Large intestine (tissue), 3 donors: Measurements from ENCODE around the gene DPEP1. TPM values are rescaled to one million over a fixed set of nuclear protein-coding genes. Genes with fewer than 3 reads are reported as not detected.
"Not testable (repeated sequence)": the region's sequence is repeated elsewhere in the genome, so short reads cannot be mapped to it uniquely, and the experiment has no call there.

Experiments
- DNase-seq, 2 donors: peaks; one replicate each; pipeline versions ENCODE4 v3.0.0 to v3.0.0-alpha.2; 2013
- H3K27ac ChIP-seq: one replicate; pipeline ENCODE4 v1.5.1; 2013; ENCODE audit warnings: low read length
- H3K27me3 ChIP-seq: 2 replicates; pipeline ENCODE4 v1.6.1; 2013; ENCODE audit warnings: low read length; ENCODE audit not compliant: control insufficient read depth, insufficient read depth
- H3K36me3 ChIP-seq: 2 replicates; pipeline ENCODE4 v1.6.1; 2013; ENCODE audit warnings: low read length; ENCODE audit not compliant: control insufficient read depth, insufficient read depth
- H3K4me1 ChIP-seq: one replicate; pipeline ENCODE4 v1.6.1; 2013; ENCODE audit warnings: low read length; ENCODE audit not compliant: control insufficient read depth, insufficient read depth
- H3K4me3 ChIP-seq: one replicate; pipeline ENCODE4 v1.5.1; 2013; ENCODE audit warnings: low read length
- H3K9me3 ChIP-seq: one replicate; pipeline ENCODE4 v1.6.1; 2013; ENCODE audit warnings: mild to moderate bottlenecking, low read depth, low read length, moderate library complexity; ENCODE audit not compliant: control insufficient read depth
- WGBS: methylation state at CpG from one replicate; pipeline ENCODE4 v1.1.5; 2013; ENCODE audit warnings: low lambda C conversion rate; ENCODE audit not compliant: insufficient coverage; 5-methylcytosine and 5-hydroxymethylcytosine counted together
- polyA plus RNA-seq: library from polyadenylated mRNA; unstranded; fragments of 120-200 nt; gene quantifications from one replicate; pipeline ENCODE4 v1.2.1, GENCODE V29; 2013

Gene DPEP1
- polyA plus RNA-seq, 1 donor: 165 TPM

DNA sequence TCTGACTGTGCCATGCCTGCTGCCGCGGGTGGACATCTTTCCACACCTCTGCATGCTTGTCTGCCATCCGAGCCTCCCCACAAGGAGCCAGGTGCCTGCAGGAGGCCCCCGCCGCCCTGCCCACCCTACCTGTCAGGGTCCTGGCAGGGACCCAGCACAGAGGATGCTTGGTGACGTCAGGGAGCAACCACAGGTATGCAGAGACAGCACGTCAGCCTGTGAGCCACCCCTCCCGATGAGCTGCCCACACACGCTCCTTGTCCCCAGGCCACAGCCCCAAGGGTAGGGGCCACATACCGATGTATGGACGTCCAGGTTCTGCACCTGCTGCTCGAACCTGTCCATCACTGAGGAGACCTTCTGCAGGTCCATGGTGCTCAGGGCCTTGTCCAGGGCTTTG, 33.5 kb downstream of the DPEP1 start:
- no peak overlapping the region for H3K4me3 ChIP-seq
- H3K27ac ChIP-seq: no peak overlapping the region
- no CpG with 5 or more reads among the region's 12 CpGs for WGBS
- H3K36me3 ChIP-seq: peaks cover 53% of the 10 kb centered on the region
- H3K27me3 ChIP-seq: no peaks in the 10 kb centered on the region
- peaks cover 6% of the 10 kb centered on the region for H3K9me3 ChIP-seq
- H3K4me1 ChIP-seq: no peaks in the 10 kb centered on the region
- no peak for DNase-seq

DNA sequence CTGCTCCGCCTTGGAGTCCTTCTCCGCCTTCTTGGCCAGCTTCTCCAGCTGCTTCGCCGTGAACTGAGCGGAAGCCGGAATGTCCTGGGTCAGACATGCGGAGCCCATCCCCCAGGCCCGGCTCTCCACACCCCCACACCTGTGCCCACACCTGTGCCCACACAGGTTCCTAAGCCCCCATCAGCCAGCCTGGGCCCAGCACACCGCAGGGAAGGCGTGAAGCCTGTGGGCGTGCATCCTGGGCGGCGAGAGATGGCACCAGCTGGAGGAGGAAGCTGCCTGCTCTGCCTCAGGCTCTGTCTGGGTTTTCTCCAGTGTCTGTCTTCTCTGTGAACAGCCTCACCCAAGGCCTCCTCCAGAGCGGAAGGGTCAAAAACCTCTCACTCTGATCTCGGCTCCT, 38.1 kb downstream of the DPEP1 start:
- H3K27ac ChIP-seq: no peak overlapping the region
- H3K4me1 ChIP-seq: peaks cover 4% of the 10 kb centered on the region
- H3K27me3 ChIP-seq: no peaks in the 10 kb centered on the region
- H3K9me3 ChIP-seq: peaks cover 3% of the 10 kb centered on the region
- peaks cover 36% of the 10 kb centered on the region for H3K36me3 ChIP-seq
- WGBS: no CpG with 5 or more reads among the region's 15 CpGs
- DNase-seq: no peak
- H3K4me3 ChIP-seq: no peak overlapping the region

DNA sequence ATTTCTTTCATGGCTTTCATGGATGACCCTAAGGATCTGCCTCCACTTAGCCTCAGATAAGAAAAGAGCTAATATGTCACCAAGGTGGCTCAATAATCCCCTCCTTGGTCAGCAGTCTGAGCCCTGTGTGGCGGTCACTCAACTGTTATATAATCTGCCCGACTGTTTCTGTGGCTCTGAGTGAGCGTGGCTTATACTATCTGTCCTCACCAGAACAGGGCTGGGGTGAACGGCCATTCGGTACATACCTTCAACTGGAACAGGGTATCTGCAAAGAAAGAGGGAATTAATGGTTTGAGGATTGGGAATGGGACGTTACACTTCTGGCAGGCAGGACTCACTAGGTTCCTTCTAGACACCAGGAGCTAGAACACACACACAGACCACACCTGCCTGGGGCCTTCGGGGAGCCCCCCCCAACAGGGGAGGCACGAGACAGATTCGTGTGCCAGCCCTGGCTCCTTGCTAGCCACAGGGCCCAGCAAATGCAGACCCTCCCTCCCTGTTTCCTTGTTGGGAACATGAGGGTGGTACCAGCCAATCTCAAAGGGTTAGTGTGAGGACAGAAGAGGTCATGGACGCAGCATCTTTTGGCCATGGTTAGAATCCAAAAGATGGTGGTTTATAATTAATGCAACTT, 40.3 kb downstream of the DPEP1 start:
- Histone ChIP-seq H3K36me3 (peaks cover 28% of the 10 kb centered on the region), H3K27me3 (no peaks in the 10 kb centered on the region), H3K4me1 (peaks cover 13% of the 10 kb centered on the region), H3K4me3 (no peak overlapping the region), H3K27ac (no peak overlapping the region), H3K9me3 (no peaks in the 10 kb centered on the region)
- no peak for DNase-seq
- WGBS: no CpG with 5 or more reads among the region's 10 CpGs

DNA sequence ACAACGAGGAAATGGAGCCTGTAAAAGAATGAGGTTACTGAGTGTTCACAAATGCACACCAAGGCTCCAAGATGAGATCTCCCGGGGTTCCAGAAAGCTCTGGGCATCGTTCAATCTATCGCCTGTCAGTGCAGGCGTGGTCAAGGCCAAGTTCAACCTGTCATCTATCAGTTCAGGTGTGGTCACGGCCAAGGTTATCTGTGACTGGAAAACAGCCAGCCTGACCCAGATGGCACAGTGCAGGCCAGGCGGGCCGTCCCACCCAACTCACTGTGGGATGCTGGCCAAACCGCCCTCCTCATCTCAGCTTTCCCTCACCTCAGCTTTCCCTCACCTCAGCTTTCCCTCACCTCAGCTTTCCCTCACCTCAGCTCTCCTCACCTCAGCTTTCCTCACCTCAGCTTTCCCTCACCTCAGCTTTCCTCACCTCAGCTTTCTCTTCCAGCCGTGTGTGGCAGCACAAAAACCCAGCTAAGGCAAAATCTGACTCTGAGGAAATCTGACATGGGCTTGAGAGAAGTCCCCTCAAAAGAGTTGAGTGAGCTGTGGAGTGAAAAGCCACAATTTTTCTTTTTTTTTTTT, 41.7 kb downstream of the DPEP1 start:
- WGBS: 76% methylated on average over 3 of the region's 10 CpGs
- H3K4me3 ChIP-seq: no peak overlapping the region
- no peak for DNase-seq
- H3K27me3 ChIP-seq: no peaks in the 10 kb centered on the region
- no peak overlapping the region for H3K27ac ChIP-seq
- H3K4me1 ChIP-seq: peaks cover 17% of the 10 kb centered on the region
- H3K36me3 ChIP-seq: peaks cover 27% of the 10 kb centered on the region
- H3K9me3 ChIP-seq: no peaks in the 10 kb centered on the region

DNA sequence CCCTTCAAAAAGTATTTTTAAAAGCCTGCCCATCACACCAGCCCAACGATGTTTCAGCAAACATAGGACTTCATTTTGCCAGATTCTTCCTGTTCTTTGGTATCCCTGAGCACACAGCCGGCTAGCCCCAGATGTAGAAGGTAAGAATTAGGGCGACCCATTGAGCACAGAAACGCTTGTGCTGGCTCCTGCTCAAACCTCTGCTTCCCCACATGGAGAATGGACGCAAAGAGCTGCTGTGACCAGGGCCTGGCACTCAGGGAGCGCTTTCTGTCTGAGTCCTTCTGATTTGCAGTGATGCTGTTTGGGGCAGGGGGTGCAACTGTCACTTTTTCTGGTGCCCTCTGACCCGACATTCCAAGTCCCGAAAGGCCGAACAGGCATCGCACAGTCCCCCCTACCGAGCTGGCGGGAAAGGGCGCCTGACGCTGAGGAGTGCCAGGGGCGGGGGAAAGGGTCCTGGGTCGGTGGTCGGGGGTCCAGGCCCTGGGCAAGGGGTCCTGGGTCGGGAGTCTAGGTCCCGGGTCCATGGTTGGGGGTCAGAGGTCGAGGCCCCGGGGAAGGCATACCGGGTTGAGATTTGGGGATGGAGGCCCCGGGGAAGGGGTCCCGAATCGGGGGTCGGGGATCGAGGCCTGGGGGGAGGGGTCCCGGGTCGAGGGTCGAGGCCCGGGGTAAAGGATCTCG, 43.1 kb downstream of the DPEP1 start:
- no peak for DNase-seq
- H3K27ac ChIP-seq: no peak overlapping the region
- WGBS: no CpG with 5 or more reads among the region's 32 CpGs

DNA sequence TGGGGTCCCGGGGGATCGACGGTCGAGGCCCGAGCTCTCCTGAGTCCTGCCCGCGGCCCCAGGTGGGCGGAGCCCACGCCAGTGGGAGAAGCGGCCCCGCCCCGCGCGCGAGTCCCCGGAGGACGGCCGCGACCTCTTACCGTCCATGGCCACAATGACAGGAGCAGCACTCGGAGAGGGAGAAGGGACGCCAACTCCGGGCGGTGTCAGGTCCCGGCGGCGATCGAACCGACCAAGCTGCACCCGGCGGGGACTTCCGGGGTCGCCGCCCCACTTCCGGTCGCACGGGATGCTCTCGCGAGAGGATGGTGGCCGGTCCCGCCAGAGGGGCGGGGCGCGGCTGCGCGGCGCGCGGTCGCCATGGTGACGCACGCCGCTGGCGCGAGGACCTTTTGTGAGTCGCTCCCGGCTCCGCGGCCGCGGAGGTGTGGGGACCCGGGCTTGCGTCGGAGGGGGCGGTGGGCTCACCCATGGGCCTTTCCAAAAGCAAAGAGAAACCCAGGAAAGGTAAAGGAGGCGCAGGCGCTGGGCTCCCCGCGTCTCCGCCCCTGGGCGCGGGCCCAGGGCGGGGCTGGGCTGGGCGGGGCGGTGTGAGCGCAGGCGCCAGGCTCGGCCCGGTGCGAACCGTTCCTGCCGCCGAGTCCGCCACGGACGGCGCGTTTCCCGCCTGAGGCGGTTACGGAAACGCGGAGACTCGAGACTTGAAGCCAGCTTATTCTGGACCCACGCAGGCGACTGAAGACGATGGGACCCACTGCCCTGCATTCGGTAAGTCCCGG, 44.2 kb downstream of the DPEP1 start, which contains the start of the genes CHMP1A and SPATA33:
Gene CHMP1A (minus strand): TSS at position 267 of the 779 bp plus-strand sequence. CDS start 120 bp downstream, at position 147.
Gene SPATA33 (plus strand): TSS at position 395 of the 779 bp plus-strand sequence. CDS start 76 bp downstream, at position 471.
- Histone ChIP-seq H3K4me1 (peaks cover 17% of the 10 kb centered on the region), H3K27me3 (no peaks in the 10 kb centered on the region), H3K27ac (peak within 1 kb of the TSS; percentile 62), H3K9me3 (no peaks in the 10 kb centered on the region), H3K4me3 (peak within 1 kb of the TSS; percentile 97), H3K36me3 (peaks cover 29% of the 10 kb centered on the region)
- peak; percentile 85 to 91 for DNase-seq
- no CpG with 5 or more reads among the region's 99 CpGs for WGBS

More for the DNA sequence above, 43.1 kb downstream of the DPEP1 start:
- peaks cover 29% of the 10 kb centered on the region for H3K36me3 ChIP-seq
- no peaks in the 10 kb centered on the region for H3K27me3 ChIP-seq
- H3K4me3 ChIP-seq: peak overlapping the region; percentile 97
- H3K4me1 ChIP-seq: peaks cover 17% of the 10 kb centered on the region
- H3K9me3 ChIP-seq: no peaks in the 10 kb centered on the region

DNA sequence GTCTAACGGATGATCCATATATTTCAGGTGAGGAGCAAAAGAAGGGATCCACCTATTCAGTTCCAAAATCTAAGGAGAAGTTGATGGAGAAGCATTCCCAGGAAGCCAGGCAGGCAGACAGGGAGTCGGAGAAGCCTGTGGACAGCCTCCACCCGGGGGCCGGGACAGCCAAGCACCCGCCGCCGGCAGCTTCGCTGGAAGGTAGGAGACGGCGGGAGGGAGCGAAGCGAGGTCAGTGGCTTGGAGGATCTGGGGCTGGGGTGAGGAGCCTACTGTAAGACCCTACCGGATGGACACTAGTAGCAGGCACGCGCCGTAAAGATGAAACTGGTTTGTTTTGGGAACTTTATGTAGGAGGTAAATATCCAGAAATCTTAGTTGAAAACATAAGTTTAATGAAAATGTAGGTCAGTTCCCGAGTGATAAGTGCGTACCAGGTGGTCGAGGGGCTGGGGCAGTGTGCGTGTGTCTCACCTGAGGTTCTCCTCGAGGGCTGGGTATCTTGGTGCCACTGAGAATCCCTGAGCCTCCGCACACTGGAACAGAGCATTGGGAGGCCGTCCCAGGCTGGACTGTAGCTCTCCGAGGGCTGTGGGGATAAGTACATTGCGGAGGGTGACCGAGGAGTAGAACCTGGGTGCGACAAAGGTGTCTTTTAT, 44.9 kb downstream of the DPEP1 start:
- Histone ChIP-seq H3K9me3 (no peaks in the 10 kb centered on the region), H3K27ac (peak overlapping the region; percentile 62), H3K4me1 (peaks cover 17% of the 10 kb centered on the region), H3K36me3 (peaks cover 34% of the 10 kb centered on the region), H3K27me3 (no peaks in the 10 kb centered on the region), H3K4me3 (peak overlapping the region; percentile 97)
- DNase-seq: no peak
- 0% methylated on average over 3 of the region's 27 CpGs for WGBS

DNA sequence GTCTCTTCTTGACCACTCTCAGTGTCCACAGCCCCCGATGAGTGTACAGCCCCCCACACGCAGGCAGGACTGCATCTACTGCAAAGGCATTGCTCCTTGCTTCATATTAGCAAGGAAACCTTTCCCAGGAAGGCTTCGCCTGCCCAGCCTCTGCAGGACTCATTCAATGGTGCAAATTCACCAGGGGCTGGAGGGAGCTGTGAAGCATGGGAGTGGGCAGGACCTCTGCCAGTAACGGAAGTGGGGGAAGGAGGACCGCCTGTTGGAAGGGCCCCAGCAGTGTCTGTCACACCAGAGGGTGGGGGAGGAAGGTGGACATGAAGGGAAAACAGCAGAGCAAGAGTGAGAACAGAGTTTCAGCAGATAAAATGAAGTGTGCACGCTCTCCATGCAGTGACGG, 46.7 kb downstream of the DPEP1 start:
- Histone ChIP-seq H3K4me1 (peaks cover 17% of the 10 kb centered on the region), H3K27ac (no peak overlapping the region), H3K9me3 (peaks cover 2% of the 10 kb centered on the region), H3K4me3 (no peak overlapping the region), H3K36me3 (peaks cover 37% of the 10 kb centered on the region), H3K27me3 (no peaks in the 10 kb centered on the region)
- no peak for DNase-seq
- no CpG with 5 or more reads among the region's 7 CpGs for WGBS

DNA sequence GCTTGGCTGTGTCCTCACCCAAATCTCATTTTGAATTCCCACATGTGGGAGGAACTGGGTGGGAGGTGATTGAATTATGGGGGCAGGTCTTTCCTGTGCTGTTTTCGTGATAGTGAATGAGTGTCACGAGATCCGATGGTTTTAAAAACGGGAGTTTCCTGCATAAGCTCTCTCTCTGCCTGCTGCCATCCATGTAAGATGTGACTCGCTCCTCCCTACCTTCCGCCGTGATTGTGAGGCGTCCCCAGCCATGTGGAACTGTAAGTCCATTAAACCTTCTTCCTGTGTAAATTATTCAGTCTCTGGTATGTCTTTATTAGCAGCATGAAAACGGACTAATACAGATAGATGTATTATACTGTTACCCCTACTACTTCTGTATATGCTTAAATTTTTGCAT, 47.8 kb downstream of the DPEP1 start:
- no peaks in the 10 kb centered on the region for H3K27me3 ChIP-seq
- H3K27ac ChIP-seq: no peak overlapping the region
- H3K9me3 ChIP-seq: peaks cover 6% of the 10 kb centered on the region
- no peak overlapping the region for H3K4me3 ChIP-seq
- DNase-seq: no peak
- H3K4me1 ChIP-seq: peaks cover 17% of the 10 kb centered on the region
- H3K36me3 ChIP-seq: peaks cover 37% of the 10 kb centered on the region
- WGBS: no CpG with 5 or more reads among the region's 9 CpGs

DNA sequence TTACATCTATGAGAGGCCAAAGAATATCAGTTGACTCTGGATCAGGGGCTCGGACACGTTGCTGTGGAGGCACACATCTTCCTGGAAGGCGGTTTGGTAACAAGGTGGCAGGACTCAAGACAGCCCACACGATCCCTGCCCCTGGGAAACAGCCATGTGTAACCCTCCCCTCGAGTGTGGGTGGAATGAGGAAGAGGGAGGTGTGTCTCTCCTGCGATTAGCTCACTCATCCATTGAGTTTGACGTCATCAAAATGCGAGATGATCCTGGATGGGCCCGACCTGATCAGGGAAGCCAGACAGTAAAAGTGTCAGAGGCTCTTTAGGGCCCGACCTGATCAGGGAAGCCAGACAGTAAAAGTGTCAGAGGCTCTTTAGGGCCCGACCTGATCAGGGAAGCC, 50.8 kb downstream of the DPEP1 start:
- WGBS: no CpG with 5 or more reads among the region's 11 CpGs
- not testable (repeated sequence) for DNase-seq, H3K27ac ChIP-seq, H3K4me1 ChIP-seq, H3K4me3 ChIP-seq, H3K27me3 ChIP-seq
- Histone ChIP-seq H3K9me3 (peaks cover 11% of the 10 kb centered on the region), H3K36me3 (peaks cover 37% of the 10 kb centered on the region)
